HepG2 (cell line): Measurements from ENCODE around the gene TMEM141. TPM values are rescaled to one million over a fixed set of nuclear protein-coding genes. Genes with fewer than 3 reads are reported as not detected.

Source experiments
- NFKB2 ChIP-seq: sonication (generic); formaldehyde crosslinking; IDR thresholded peaks from 2 replicates; pipeline ENCODE4 v1.4.0; 2020; ENCODE audit warnings: missing genetic modification reagents, borderline replicate concordance
- NRL ChIP-seq: sonication (generic); formaldehyde crosslinking; IDR thresholded peaks from 2 replicates; pipeline ENCODE4 v1.5.0; 2020; ENCODE audit warnings: missing genetic modification reagents, mild to moderate bottlenecking, moderate library complexity, borderline replicate concordance
- POLR2AphosphoS5 ChIP-seq: IDR thresholded peaks from 2 replicates; pipeline ENCODE4 v1.6.1; 2012; ENCODE audit warnings: low read depth, low read length
- SETDB1 ChIP-seq: sonication (generic); formaldehyde crosslinking; IDR thresholded peaks from 2 replicates; pipeline ENCODE4 v1.5.1; 2020; ENCODE audit warnings: missing genetic modification reagents, mild to moderate bottlenecking, borderline replicate concordance
- U2AF1 ChIP-seq: fragments of 200-400 bp; formaldehyde crosslinking; optimal IDR thresholded peaks from 2 replicates; pipeline ENCODE3; 2017; ENCODE audit warnings: mild to moderate bottlenecking, low read depth, low read length
- USF2 ChIP-seq, 2 experiments: sonication (generic) in 1 of 2; formaldehyde crosslinking in 1 of 2; IDR thresholded peaks; 2 replicates each; pipeline versions ENCODE4 v1.5.1 to v1.6.1; 2011 to 2020; ENCODE audit warnings: borderline replicate concordance in 1 of 2, low read depth in 1 of 2, low read length in 1 of 2, mild to moderate bottlenecking in 1 of 2, missing genetic modification reagents in 1 of 2, moderate library complexity in 1 of 2
- ZBTB34 ChIP-seq: sonication (generic); formaldehyde crosslinking; IDR thresholded peaks from 2 replicates; pipeline ENCODE4 v1.8.0; 2022; ENCODE audit warnings: mild to moderate bottlenecking, missing genetic modification reagents
- ZHX2 ChIP-seq, 2 experiments: sonication (generic) in 1 of 2; formaldehyde crosslinking in 1 of 2; IDR thresholded peaks; 2 replicates each; pipeline versions ENCODE4 v1.6.1 to v1.9.0; 2014 to 2022; ENCODE audit warnings: antibody characterized with exemption in 1 of 2, borderline replicate concordance in 1 of 2, inconsistent platforms in 1 of 2, low read depth in 1 of 2, missing genetic modification reagents in 1 of 2
- ZNF143 ChIP-seq: sonication (generic); formaldehyde crosslinking; IDR thresholded peaks from 2 replicates; pipeline ENCODE4 v1.4.0; 2020; ENCODE audit warnings: missing genetic modification reagents
- ZNF350 ChIP-seq: sonication (generic); formaldehyde crosslinking; IDR thresholded peaks from 2 replicates; pipeline ENCODE4 v1.4.0; 2020; ENCODE audit warnings: mild to moderate bottlenecking, low read depth, missing genetic modification reagents, borderline replicate concordance
- ZNF670 ChIP-seq: sonication (generic); formaldehyde crosslinking; IDR thresholded peaks from 2 replicates; pipeline ENCODE4 v1.8.0; 2022; ENCODE audit warnings: mild to moderate bottlenecking, missing genetic modification reagents, borderline replicate concordance
- ZNF687 ChIP-seq: sonication (generic); formaldehyde crosslinking; IDR thresholded peaks from 2 replicates; pipeline ENCODE4 v1.5.1; 2020; ENCODE audit warnings: mild to moderate bottlenecking, missing genetic modification reagents, moderate library complexity
- ZNF883 ChIP-seq: sonication (generic); formaldehyde crosslinking; IDR thresholded peaks from 2 replicates; pipeline ENCODE4 v1.5.1; 2020; ENCODE audit warnings: mild to moderate bottlenecking, missing genetic modification reagents; ENCODE audit errors: not compliant biosample characterization
- polyA plus RNA-seq, 8 experiments: library from polyadenylated mRNA; depleted of rRNA in 3 of 8; stranded (reverse) in 7 of 8; unstranded in 1 of 8; fragments of >200 nt; fragmentation: Illumina TruSeq in 4 of 8; extraction: Trizol in 4 of 8; gene quantifications; 2 replicates each; pipeline versions ENCODE4 v1.2.1 to v1.2.3, GENCODE V29; 2011 to 2016; ENCODE audit warnings: low read depth in 4 of 8, missing spikeins in 1 of 8, mixed read lengths in 1 of 8; ENCODE audit not compliant: insufficient read depth in 1 of 8
- total RNA-seq, 5 experiments: library from RNA; depleted of rRNA; stranded (reverse); fragments of >200 nt; fragmentation: Illumina TruSeq; extraction: Trizol; gene quantifications; 2 replicates each; pipeline ENCODE4 v1.2.3, GENCODE V29; 2016; ENCODE audit warnings: low read depth in 1 of 5

Gene TMEM141
- total and polyA plus RNA-seq, 2 of the 13 experiments (the other 11 are each of a cell fraction or from before 2014, with no cell fraction given): 81.0 to 202 TPM

- TF ChIP-seq SETDB1 (CRISPR knock-in tag) (no peak), ZNF883 (CRISPR knock-in tag) (no peak), USF2 (IDR thresholded peaks at IDR 0.05; ENCODE audit: low read depth, low read length) (peak; percentile 77), USF2 (CRISPR knock-in tag; IDR thresholded peaks at IDR 0.05; ENCODE audit: borderline replicate concordance) (peak; percentile 93; the same call in 1 of the 2 replicates), NFKB2 (CRISPR knock-in tag) (no peak), ZNF143 (CRISPR knock-in tag) (peak; percentile 91), U2AF1 (no peak), ZNF350 (CRISPR knock-in tag) (no peak), ZNF670 (CRISPR knock-in tag) (no peak), ZHX2 (IDR thresholded peaks at IDR 0.05; ENCODE audit: low read depth) (no peak), ZHX2 (CRISPR knock-in tag; IDR thresholded peaks at IDR 0.05; ENCODE audit: borderline replicate concordance) (no peak), NRL (CRISPR knock-in tag) (0 out of 2 replicates have a peak, but pooled peaks have one; percentile 67), ZNF687 (CRISPR knock-in tag) (peak; percentile 40), ZBTB34 (CRISPR knock-in tag) (no peak), POLR2AphosphoS5 (no peak)
Measured at GRCh38 chr9:136773386-136774044, 17.6 kb upstream of the TMEM141 start (continued).
